ENCODE measurements around the gene SOX15. TPM values are rescaled to one million over a fixed set of nuclear protein-coding genes. Genes with fewer than 3 reads are reported as not detected.

SOX15 gene
- total and polyA plus RNA-seq, 2 of the 4 experiments (the other 2 are of a cell fraction): 0.18 to 0.62 TPM

GRCh38 chr17:7593296-7593695 lies 3.4 kb upstream of the SOX15 start:
- Histone ChIP-seq H2AK5ac (ENCODE audit: low read depth, low read length) (no peak overlapping the region), H4K8ac (ENCODE audit: low read depth in 2 of 2, low read length in 2 of 2) (no peak overlapping the region), H2BK20ac (ENCODE audit: low read depth, low read length) (no peak overlapping the region), H3K9me1 (ENCODE audit: insufficient read depth, low read length) (no peaks in the 10 kb centered on the region), H4K20me1 (ENCODE audit: insufficient read depth, low read length) (peaks cover 1% of the 10 kb centered on the region; the same call in 1 of the 2 replicates), H3K9ac (ENCODE audit: low read depth, low read length) (no peak overlapping the region), H3K4me1 (ENCODE audit: control insufficient read depth, insufficient read depth, low read length) (peaks cover 16% of the 10 kb centered on the region), H3K27me3 (ENCODE audit: control insufficient read depth, insufficient read depth, low read length) (no peaks in the 10 kb centered on the region), H3K56ac (ENCODE audit: extremely low read depth, insufficient read depth, low read length) (no peak overlapping the region), H2BK120ac (ENCODE audit: low read depth, low read length) (no peak overlapping the region), H3K23ac (ENCODE audit: low read depth, low read length) (no peak overlapping the region), H2AK9ac (replicated peaks; ENCODE audit: low read depth, low read length, poor library complexity) (no peak overlapping the region), H2BK15ac (ENCODE audit: low read depth, low read length) (no peak overlapping the region), H3K4me3 (ENCODE audit: insufficient read depth, low read depth, low read length) (no peak overlapping the region), H3K36me3 (ENCODE audit: control insufficient read depth, insufficient read depth, low read length) (peaks cover 62% of the 10 kb centered on the region), H3K18ac (ENCODE audit: low read depth, low read length) (no peak overlapping the region), H3K27ac (ENCODE audit: insufficient read depth, low read length) (no peak overlapping the region), H2AFZ (replicated peaks; ENCODE audit: low read length, poor library complexity) (no peak overlapping the region), H4K91ac (ENCODE audit: insufficient read depth, low read depth, low read length) (no peak overlapping the region), H3K4ac (ENCODE audit: low read depth, low read length) (no peak overlapping the region), H3K9me3 (ENCODE audit: control insufficient read depth, insufficient read depth, low read length) (no peaks in the 10 kb centered on the region), H3K4me2 (ENCODE audit: low read depth, low read length) (no peak overlapping the region), H3K14ac (replicated peaks; ENCODE audit: low read depth, low read length) (no peak overlapping the region), H2BK5ac (ENCODE audit: low read depth, low read length, poor library complexity, severe bottlenecking) (no peak overlapping the region), H4K5ac (ENCODE audit: low read depth, low read length) (no peak overlapping the region), H3K79me1 (ENCODE audit: low read depth in 1 of 2, low read length in 2 of 2) (peaks cover 11 to 39% of the 10 kb centered on the region in 2 experiments)
- no TSS peak for BruUV-seq (replicated peaks)
- TF ChIP-seq CTCF (conservative IDR thresholded peaks at IDR 0.05; ENCODE audit: low read depth, low read length): no peak
- TF ChIP-seq MXI1 (IDR thresholded peaks at IDR 0.05; ENCODE audit: borderline replicate concordance, low read depth, low read length): no peak
- no peak for TF ChIP-seq RFX5 (IDR thresholded peaks at IDR 0.05; ENCODE audit: low read depth, low read length)
- TF ChIP-seq ELK1 (IDR thresholded peaks at IDR 0.05; ENCODE audit: borderline replicate concordance, low read depth, low read length): no peak
- no peak for TF ChIP-seq USF2 (IDR thresholded peaks at IDR 0.05; ENCODE audit: low read depth, low read length)
- no peak for TF ChIP-seq CEBPB (IDR thresholded peaks at IDR 0.05; ENCODE audit: low read depth, low read length)
- TF ChIP-seq POLR2A (IDR thresholded peaks at IDR 0.05; ENCODE audit: low read depth, low read length): no peak
- TF ChIP-seq CHD1 (IDR thresholded peaks at IDR 0.05; ENCODE audit: low read depth, low read length): no peak
- no peak for TF ChIP-seq FOS (IDR thresholded peaks at IDR 0.05; ENCODE audit: low read depth, low read length)
- no peak for TF ChIP-seq MAZ (IDR thresholded peaks at IDR 0.05; ENCODE audit: borderline replicate concordance, low read depth, low read length)
- no peak for TF ChIP-seq RAD21 (IDR thresholded peaks at IDR 0.05; ENCODE audit: low read length)
- TF ChIP-seq MAFK (IDR thresholded peaks at IDR 0.05; ENCODE audit: low read depth, low read length): no peak
- no peak for TF ChIP-seq SMC3 (IDR thresholded peaks at IDR 0.05; ENCODE audit: low read depth, low read length)
- no peak for TF ChIP-seq NFE2L2 (IDR thresholded peaks at IDR 0.05; ENCODE audit: low read depth, low read length)
- TF ChIP-seq RCOR1 (IDR thresholded peaks at IDR 0.05; ENCODE audit: insufficient replicate concordance, low read length): no peak
- TF ChIP-seq BHLHE40 (IDR thresholded peaks at IDR 0.05; ENCODE audit: low read depth, low read length): no peak
- dilution Hi-C loops (cut with HindIII; ENCODE audit: low sequenced_read_pairs, unreplicated experiment) (no loop called here), intact Hi-C loops (cut with micrococcal nuclease) (no loop called here), in situ Hi-C loops (cut with MboI; ENCODE audit: low sequenced_read_pairs) (no loop called here)
- CTCF ChIA-PET: no interaction called here
- POLR2A ChIA-PET (ENCODE audit: unreplicated experiment): no interaction called here
- DNase-seq (no peak), ATAC-seq (ENCODE audit: low read depth) (no peak)
- WGBS, 2 experiments (ENCODE audit: extremely low coverage in 2 of 2, insufficient read length in 1 of 2): no CpG with 5 or more reads among the region's 12 CpGs
